Mesendoderm (in vitro differentiated cells): Measurements from ENCODE around the gene PGAM5.

ENCODE experiments used
- DNase-seq: peaks from one replicate; pipeline ENCODE4 v3.0.0; 2013
- H2AK5ac ChIP-seq: 2 replicates; pipeline ENCODE4 v1.6.1; 2013; ENCODE audit warnings: low read length, inconsistent platforms
- H2BK120ac ChIP-seq: 2 replicates; pipeline ENCODE4 v1.6.1; 2013; ENCODE audit warnings: low read depth, mild to moderate bottlenecking, low read length, moderate library complexity, mixed read lengths
- H2BK15ac ChIP-seq: replicated peaks from 2 replicates; pipeline ENCODE4 v1.6.1; 2013; ENCODE audit warnings: low read depth, mild to moderate bottlenecking, moderate library complexity
- H2BK5ac ChIP-seq: 2 replicates; pipeline ENCODE4 v1.6.1; 2013; ENCODE audit warnings: low read length, inconsistent platforms
- H3K18ac ChIP-seq: 2 replicates; pipeline ENCODE4 v1.6.1; 2013; ENCODE audit warnings: mild to moderate bottlenecking, low read length, mixed read lengths
- H3K23ac ChIP-seq: one replicate; pipeline ENCODE4 v1.6.1; 2013; ENCODE audit warnings: low read length
- H3K27ac ChIP-seq: 2 replicates; pipeline ENCODE4 v1.5.1; 2013; ENCODE audit warnings: low read depth, mild to moderate bottlenecking, inconsistent platforms, low read length, moderate library complexity
- H3K27me3 ChIP-seq: 2 replicates; pipeline ENCODE4 v1.6.1; 2013; ENCODE audit warnings: low read length, control low read depth, mild to moderate bottlenecking, inconsistent platforms; ENCODE audit not compliant: insufficient read depth, poor library complexity
- H3K36me3 ChIP-seq: 2 replicates; pipeline ENCODE4 v1.6.1; 2013; ENCODE audit warnings: low read length, inconsistent platforms; ENCODE audit not compliant: control insufficient read depth, insufficient read depth
- H3K4ac ChIP-seq: one replicate; pipeline ENCODE4 v1.6.1; 2013; ENCODE audit warnings: low read depth, mild to moderate bottlenecking, low read length, moderate library complexity
- H3K4me1 ChIP-seq: 2 replicates; pipeline ENCODE4 v1.6.1; 2013; ENCODE audit warnings: low read depth, low read length, inconsistent platforms; ENCODE audit not compliant: control insufficient read depth
- H3K4me2 ChIP-seq: 2 replicates; pipeline ENCODE4 v1.6.1; 2013; ENCODE audit warnings: low read length
- H3K4me3 ChIP-seq: 2 replicates; pipeline ENCODE4 v1.5.1; 2013; ENCODE audit warnings: mild to moderate bottlenecking, low read length
- H3K56ac ChIP-seq: one replicate; pipeline ENCODE4 v1.6.1; 2013; ENCODE audit warnings: low read length
- H3K79me1 ChIP-seq: 2 replicates; pipeline ENCODE4 v1.6.1; 2013; ENCODE audit warnings: low read length, inconsistent platforms
- H3K79me2 ChIP-seq: 2 replicates; pipeline ENCODE4 v1.6.1; 2013; ENCODE audit warnings: mild to moderate bottlenecking, low read length; ENCODE audit not compliant: control insufficient read depth, insufficient read depth
- H3K9ac ChIP-seq: 2 replicates; pipeline ENCODE4 v1.6.1; 2013; ENCODE audit warnings: low read length, inconsistent platforms
- H4K5ac ChIP-seq: one replicate; pipeline ENCODE4 v1.6.1; 2013; ENCODE audit warnings: low read length
- H4K8ac ChIP-seq: one replicate; pipeline ENCODE4 v1.6.1; 2013; ENCODE audit warnings: low read depth, mild to moderate bottlenecking, control low read depth, low read length, moderate library complexity
- WGBS: extraction: QIAGEN DNeasy Blood & Tissue Kit; methylation state at CpG from one replicate; pipeline ENCODE4 v1.1.7; 2013; ENCODE audit warnings: low lambda C conversion rate, missing lambda C conversion rate; ENCODE audit not compliant: insufficient coverage; ENCODE audit errors: extremely low coverage; 5-methylcytosine and 5-hydroxymethylcytosine counted together

PGAM5 gene

DNA sequence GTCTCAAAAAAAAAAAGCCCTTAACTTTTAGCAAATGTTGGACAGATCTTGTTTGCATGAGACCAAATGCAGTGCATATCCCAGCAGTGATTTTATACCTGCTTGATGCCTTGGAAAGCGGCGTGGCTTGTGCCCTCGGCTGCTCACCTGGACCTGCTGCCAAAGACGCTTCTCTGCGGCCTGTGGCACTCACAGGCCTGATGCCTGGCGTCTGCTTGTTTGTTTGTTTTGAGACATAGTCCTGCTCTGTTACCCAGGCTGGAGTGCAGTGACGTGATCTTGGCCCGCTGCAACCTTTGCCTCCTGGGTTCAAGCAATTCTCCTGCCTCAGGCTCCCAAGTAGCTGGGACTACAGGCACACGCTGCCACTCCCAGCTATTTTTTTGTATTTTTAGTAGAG, 5.2 kb downstream of the PGAM5 start:
- Histone ChIP-seq H3K9ac (no peak overlapping the region), H3K79me1 (peaks cover 8% of the 10 kb centered on the region), H3K23ac (no peak overlapping the region), H3K79me2 (peaks cover 26% of the 10 kb centered on the region), H3K56ac (no peak overlapping the region), H3K4ac (no peak overlapping the region), H3K18ac (no peak overlapping the region), H3K27me3 (no peaks in the 10 kb centered on the region), H4K5ac (no peak overlapping the region), H2AK5ac (no peak overlapping the region), H2BK5ac (no peak overlapping the region), H4K8ac (no peak overlapping the region), H3K4me2 (no peak overlapping the region), H3K27ac (no peak overlapping the region), H2BK120ac (no peak overlapping the region), H3K4me3 (no peak overlapping the region), H2BK15ac (no peak overlapping the region), H3K4me1 (no peaks in the 10 kb centered on the region), H3K36me3 (peaks cover 18% of the 10 kb centered on the region)
- DNase-seq = no peak
- no CpG with 5 or more reads among the region's 9 CpGs for WGBS

GRCh38 chr12:132716356-132716755, 5.7 kb downstream of the PGAM5 start:
- no CpG with 5 or more reads among the region's 11 CpGs for WGBS
- Histone ChIP-seq H3K79me2 (peaks cover 22% of the 10 kb centered on the region), H3K9ac (no peak overlapping the region), H3K27ac (no peak overlapping the region), H3K4me1 (no peaks in the 10 kb centered on the region), H2BK120ac (no peak overlapping the region), H2BK15ac (no peak overlapping the region), H3K27me3 (no peaks in the 10 kb centered on the region), H3K23ac (no peak overlapping the region), H2BK5ac (no peak overlapping the region), H2AK5ac (no peak overlapping the region), H4K8ac (no peak overlapping the region), H3K4me3 (no peak overlapping the region), H3K79me1 (peaks cover 7% of the 10 kb centered on the region), H3K4me2 (no peak overlapping the region), H4K5ac (no peak overlapping the region), H3K56ac (no peak overlapping the region), H3K4ac (no peak overlapping the region), H3K36me3 (peaks cover 20% of the 10 kb centered on the region), H3K18ac (no peak overlapping the region)
- DNase-seq = no peak

DNA sequence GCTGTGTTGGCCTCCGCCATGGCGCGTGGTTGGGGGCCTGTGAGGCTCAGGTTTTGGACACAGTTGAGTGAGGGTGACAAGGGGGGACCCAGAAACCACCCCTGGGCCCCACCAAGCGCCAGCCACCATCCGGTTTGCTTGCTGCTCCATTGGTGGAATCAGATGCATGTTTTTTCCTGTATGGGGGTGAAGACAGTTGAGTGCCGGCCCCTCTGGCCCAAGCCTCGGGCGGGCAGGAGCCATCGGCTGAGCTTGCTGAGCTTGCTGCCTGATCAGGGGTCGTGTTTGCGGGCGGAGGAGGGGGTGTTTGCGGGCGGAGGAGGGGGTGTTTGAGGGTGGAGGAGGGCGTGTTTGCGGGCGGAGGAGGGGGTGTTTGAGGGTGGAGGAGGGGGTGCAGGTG, 6.4 kb downstream of the PGAM5 start:
- H3K79me1 ChIP-seq = peaks cover 7% of the 10 kb centered on the region
- no peak for DNase-seq
- no peak overlapping the region for H2AK5ac ChIP-seq
- no CpG with 5 or more reads among the region's 17 CpGs for WGBS
- no peak overlapping the region for H2BK15ac ChIP-seq
- H3K56ac ChIP-seq = no peak overlapping the region
- no peak overlapping the region for H3K4me3 ChIP-seq
- H3K4me2 ChIP-seq = no peak overlapping the region
- H3K27me3 ChIP-seq = no peaks in the 10 kb centered on the region
- no peak overlapping the region for H3K18ac ChIP-seq
- H2BK5ac ChIP-seq = no peak overlapping the region
- H2BK120ac ChIP-seq = no peak overlapping the region
- H3K9ac ChIP-seq = no peak overlapping the region
- H3K4me1 ChIP-seq = no peaks in the 10 kb centered on the region
- H3K79me2 ChIP-seq = peaks cover 18% of the 10 kb centered on the region
- no peak overlapping the region for H3K23ac ChIP-seq
- peaks cover 20% of the 10 kb centered on the region for H3K36me3 ChIP-seq
- H3K27ac ChIP-seq = no peak overlapping the region
- H3K4ac ChIP-seq = no peak overlapping the region
- no peak overlapping the region for H4K8ac ChIP-seq
- H4K5ac ChIP-seq = no peak overlapping the region

GRCh38 chr12:132717531-132718387, 7.1 kb downstream of the PGAM5 start:
- Histone ChIP-seq H3K27ac (no peak overlapping the region), H4K5ac (no peak overlapping the region), H3K4me2 (no peak overlapping the region), H3K23ac (no peak overlapping the region), H3K79me2 (peaks cover 15% of the 10 kb centered on the region), H3K4me3 (no peak overlapping the region), H2BK120ac (no peak overlapping the region), H3K79me1 (peaks cover 7% of the 10 kb centered on the region), H3K4ac (no peak overlapping the region), H2AK5ac (no peak overlapping the region), H3K4me1 (no peaks in the 10 kb centered on the region), H3K27me3 (no peaks in the 10 kb centered on the region), H3K9ac (no peak overlapping the region), H2BK15ac (no peak overlapping the region), H4K8ac (no peak overlapping the region), H3K36me3 (peaks cover 20% of the 10 kb centered on the region), H2BK5ac (no peak overlapping the region), H3K18ac (no peak overlapping the region), H3K56ac (no peak overlapping the region)
- WGBS = no CpG with 5 or more reads among the region's 61 CpGs
- peak; percentile 29 for DNase-seq

GRCh38 chr12:132718644-132719043, 8.0 kb downstream of the PGAM5 start:
- H3K4me2 ChIP-seq = no peak overlapping the region
- no peak overlapping the region for H4K8ac ChIP-seq
- H3K56ac ChIP-seq = no peak overlapping the region
- H3K4ac ChIP-seq = no peak overlapping the region
- DNase-seq = no peak
- H2BK120ac ChIP-seq = no peak overlapping the region
- H3K9ac ChIP-seq = no peak overlapping the region
- H3K23ac ChIP-seq = no peak overlapping the region
- no peak overlapping the region for H3K4me3 ChIP-seq
- H3K18ac ChIP-seq = no peak overlapping the region
- no peaks in the 10 kb centered on the region for H3K4me1 ChIP-seq
- H3K27me3 ChIP-seq = no peaks in the 10 kb centered on the region
- H3K27ac ChIP-seq = no peak overlapping the region
- no peak overlapping the region for H2AK5ac ChIP-seq
- peaks cover 2% of the 10 kb centered on the region for H3K79me1 ChIP-seq
- H4K5ac ChIP-seq = no peak overlapping the region
- no peak overlapping the region for H2BK15ac ChIP-seq
- no peak overlapping the region for H2BK5ac ChIP-seq
- H3K79me2 ChIP-seq = peaks cover 8% of the 10 kb centered on the region
- peaks cover 21% of the 10 kb centered on the region for H3K36me3 ChIP-seq
- no CpG with 5 or more reads among the region's 21 CpGs for WGBS
